ENCODE results near the gene PHF12.

DNA sequence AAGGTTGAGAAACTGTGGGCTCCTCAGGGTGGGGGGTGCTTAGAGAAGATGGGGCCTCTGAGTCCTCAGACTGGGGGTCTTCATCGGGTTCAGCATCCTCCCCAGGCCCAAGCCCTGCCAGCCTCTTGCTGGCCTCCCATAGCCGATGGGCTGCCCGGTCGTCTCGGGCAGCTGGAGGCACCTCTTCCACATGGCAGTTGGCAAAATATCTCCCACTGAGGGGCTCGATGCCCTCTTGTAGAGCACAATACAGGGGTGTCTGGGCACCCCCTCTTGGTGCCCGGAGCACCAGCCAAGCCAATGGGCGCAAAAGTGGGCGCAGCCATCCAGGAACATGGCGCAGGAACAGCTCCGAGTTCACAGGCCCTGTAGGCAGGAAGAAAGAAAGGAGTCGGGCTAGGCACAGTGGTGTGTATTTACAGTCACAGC lies 52.8 kb downstream of the PHF12 start:
- TF ChIP-seq, protein P1, sequence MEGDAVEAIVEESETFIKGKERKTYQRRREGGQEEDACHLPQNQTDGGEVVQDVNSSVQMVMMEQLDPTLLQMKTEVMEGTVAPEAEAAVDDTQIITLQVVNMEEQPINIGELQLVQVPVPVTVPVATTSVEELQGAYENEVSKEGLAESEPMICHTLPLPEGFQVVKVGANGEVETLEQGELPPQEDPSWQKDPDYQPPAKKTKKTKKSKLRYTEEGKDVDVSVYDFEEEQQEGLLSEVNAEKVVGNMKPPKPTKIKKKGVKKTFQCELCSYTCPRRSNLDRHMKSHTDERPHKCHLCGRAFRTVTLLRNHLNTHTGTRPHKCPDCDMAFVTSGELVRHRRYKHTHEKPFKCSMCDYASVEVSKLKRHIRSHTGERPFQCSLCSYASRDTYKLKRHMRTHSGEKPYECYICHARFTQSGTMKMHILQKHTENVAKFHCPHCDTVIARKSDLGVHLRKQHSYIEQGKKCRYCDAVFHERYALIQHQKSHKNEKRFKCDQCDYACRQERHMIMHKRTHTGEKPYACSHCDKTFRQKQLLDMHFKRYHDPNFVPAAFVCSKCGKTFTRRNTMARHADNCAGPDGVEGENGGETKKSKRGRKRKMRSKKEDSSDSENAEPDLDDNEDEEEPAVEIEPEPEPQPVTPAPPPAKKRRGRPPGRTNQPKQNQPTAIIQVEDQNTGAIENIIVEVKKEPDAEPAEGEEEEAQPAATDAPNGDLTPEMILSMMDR (IDR thresholded peaks at IDR 0.05; ENCODE audit: low read depth, low read length, poor library complexity, severe bottlenecking), result no peak
- TF ChIP-seq EZH2phosphoT487 (IDR thresholded peaks at IDR 0.05; ENCODE audit: borderline replicate concordance, low read length), result no peak
